Epithelial cell of esophagus (primary cell): Measurements from ENCODE around the gene CHD9NB.

ENCODE experiments used
- DNase-seq: peaks from one replicate; pipeline ENCODE4 v3.0.0; 2010; ENCODE audit warnings: low read depth
- H3K4me3 ChIP-seq: 2 replicates; pipeline ENCODE4 v1.5.1; 2011; ENCODE audit warnings: mild to moderate bottlenecking, low read length, control low read depth
- TF ChIP-seq, protein P1 (sequence below): IDR thresholded peaks from 2 replicates; pipeline ENCODE4 v1.5.1; 2011; ENCODE audit warnings: low read depth, mild to moderate bottlenecking, low read length, control low read depth, inconsistent platforms; ENCODE audit not compliant: insufficient read depth; ENCODE audit errors: missing control alignments

CHD9NB gene

GRCh38 chr16:53052519-53053501 is at the start of gene CHD9NB:
CHD9NB (minus strand) TSS chr16:53052897; CDS start chr16:53044158, 8,739 bp downstream.
- TF ChIP-seq, protein P1, sequence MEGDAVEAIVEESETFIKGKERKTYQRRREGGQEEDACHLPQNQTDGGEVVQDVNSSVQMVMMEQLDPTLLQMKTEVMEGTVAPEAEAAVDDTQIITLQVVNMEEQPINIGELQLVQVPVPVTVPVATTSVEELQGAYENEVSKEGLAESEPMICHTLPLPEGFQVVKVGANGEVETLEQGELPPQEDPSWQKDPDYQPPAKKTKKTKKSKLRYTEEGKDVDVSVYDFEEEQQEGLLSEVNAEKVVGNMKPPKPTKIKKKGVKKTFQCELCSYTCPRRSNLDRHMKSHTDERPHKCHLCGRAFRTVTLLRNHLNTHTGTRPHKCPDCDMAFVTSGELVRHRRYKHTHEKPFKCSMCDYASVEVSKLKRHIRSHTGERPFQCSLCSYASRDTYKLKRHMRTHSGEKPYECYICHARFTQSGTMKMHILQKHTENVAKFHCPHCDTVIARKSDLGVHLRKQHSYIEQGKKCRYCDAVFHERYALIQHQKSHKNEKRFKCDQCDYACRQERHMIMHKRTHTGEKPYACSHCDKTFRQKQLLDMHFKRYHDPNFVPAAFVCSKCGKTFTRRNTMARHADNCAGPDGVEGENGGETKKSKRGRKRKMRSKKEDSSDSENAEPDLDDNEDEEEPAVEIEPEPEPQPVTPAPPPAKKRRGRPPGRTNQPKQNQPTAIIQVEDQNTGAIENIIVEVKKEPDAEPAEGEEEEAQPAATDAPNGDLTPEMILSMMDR, result no peak
- DNase-seq, result peak; percentile 99
- H3K4me3 ChIP-seq, result peak within 1 kb of the TSS; percentile 53

DNA sequence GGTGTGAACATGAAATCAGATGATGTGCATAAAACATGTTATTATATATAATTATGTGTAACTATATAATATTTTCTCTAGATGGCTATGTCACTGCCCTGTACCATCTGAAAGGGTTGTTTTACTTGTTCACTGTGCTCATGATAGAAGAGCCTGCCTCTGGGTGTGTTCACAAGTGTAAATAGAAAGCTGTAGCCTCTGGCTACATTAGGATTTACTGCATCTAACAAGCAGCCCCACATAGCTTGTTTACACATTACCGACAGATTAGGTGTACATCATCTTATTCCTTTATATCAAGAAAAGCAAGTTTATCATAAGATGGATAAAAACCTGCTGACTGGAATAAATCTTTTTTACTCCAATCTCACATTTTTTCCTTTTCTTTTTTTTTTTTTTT is 48.2 kb upstream of the CHD9NB start:
- H3K4me3 ChIP-seq, result no peak overlapping the region
- TF ChIP-seq, protein P1, result no peak

GRCh38 chr16:53100131-53100748 is 47.5 kb upstream of the CHD9NB start:
- no peak for DNase-seq
- H3K4me3 ChIP-seq, result peak overlapping the region; percentile 41
- TF ChIP-seq, protein P1, result no peak

More for the DNA sequence above, 48.2 kb upstream of the CHD9NB start:
- DNase-seq, result no peak

- peak; percentile 96 for DNase-seq
These were observed 46.8 kb upstream of the CHD9NB start for GRCh38 chr16:53099318-53100130.

GRCh38 chr16:53098526-53099317 is 46.0 kb upstream of the CHD9NB start:
- H3K4me3 ChIP-seq, result peak overlapping the region; percentile 41
- TF ChIP-seq, protein P1, result no peak
- DNase-seq, result peak; percentile 71

More at GRCh38 chr16:53099318-53100130, 46.8 kb upstream of the CHD9NB start:
- peak overlapping the region; percentile 41 for H3K4me3 ChIP-seq
- TF ChIP-seq, protein P1, result no peak

DNA sequence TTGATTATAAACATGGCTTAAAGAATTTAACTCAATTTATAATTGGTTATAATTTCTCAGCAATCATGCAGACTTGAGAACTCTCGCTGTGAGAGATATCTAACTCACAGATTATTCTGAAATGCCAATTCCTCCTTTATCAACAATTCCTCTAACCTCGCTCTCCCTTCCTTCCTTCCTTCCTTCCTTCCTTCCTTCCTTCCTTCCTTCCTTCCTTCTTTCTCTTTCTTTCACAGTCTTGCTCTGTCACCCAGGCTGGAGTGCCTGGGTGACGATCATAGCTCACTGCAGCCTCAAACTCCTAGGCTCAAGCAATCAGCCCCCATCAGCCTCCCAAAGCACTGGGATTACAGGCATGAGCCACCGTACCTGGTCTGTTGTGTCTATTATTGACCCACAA is 44.5 kb upstream of the CHD9NB start:
- TF ChIP-seq, protein P1, result no peak

More for the DNA sequence above, 44.5 kb upstream of the CHD9NB start:
- H3K4me3 ChIP-seq, result no peak overlapping the region
- no peak for DNase-seq
